H9 (cell line): ENCODE measurements around the gene CELF4. TPM values are rescaled to one million over a fixed set of nuclear protein-coding genes. Genes with fewer than 3 reads are reported as not detected.

Experiments used
- DNase-seq: peaks from one replicate; pipeline ENCODE4 v3.0.0-alpha.2; 2017
- H2AFZ ChIP-seq: one replicate; pipeline ENCODE4 v1.6.1; 2013; ENCODE audit warnings: mild to moderate bottlenecking, low read length, control low read depth, moderate library complexity
- H2AK5ac ChIP-seq: 2 replicates; pipeline ENCODE4 v1.6.1; 2013; ENCODE audit warnings: low read length, control low read depth, mixed read lengths; ENCODE audit not compliant: insufficient read length
- H2BK120ac ChIP-seq: one replicate; pipeline ENCODE4 v1.6.1; 2013; ENCODE audit warnings: low read depth, mild to moderate bottlenecking, low read length, control low read depth, inconsistent platforms; ENCODE audit not compliant: poor library complexity, severe bottlenecking
- H2BK12ac ChIP-seq: 2 replicates; pipeline ENCODE4 v1.6.1; 2013; ENCODE audit warnings: low read length, control low read depth, mixed read lengths, low read depth; ENCODE audit not compliant: insufficient read length
- H2BK15ac ChIP-seq: 2 replicates; pipeline ENCODE4 v1.6.1; 2013; ENCODE audit warnings: low read depth, low read length, control low read depth
- H2BK20ac ChIP-seq: one replicate; pipeline ENCODE4 v1.6.1; 2013; ENCODE audit warnings: low read depth, mild to moderate bottlenecking, low read length, control low read depth, inconsistent platforms; ENCODE audit not compliant: poor library complexity, severe bottlenecking
- H2BK5ac ChIP-seq: 2 replicates; pipeline ENCODE4 v1.6.1; 2013; ENCODE audit warnings: low read length, control low read depth, mixed read lengths; ENCODE audit not compliant: insufficient read length
- H3K14ac ChIP-seq: 2 replicates; pipeline ENCODE4 v1.6.1; 2013; ENCODE audit warnings: low read length, control low read depth; ENCODE audit not compliant: insufficient read depth
- H3K18ac ChIP-seq: 2 replicates; pipeline ENCODE4 v1.6.1; 2013; ENCODE audit warnings: low read depth, mild to moderate bottlenecking, mixed read lengths, low read length, control low read depth; ENCODE audit not compliant: insufficient read length
- H3K23ac ChIP-seq: 2 replicates; pipeline ENCODE4 v1.6.1; 2013; ENCODE audit warnings: low read length, control low read depth, mixed read lengths, low read depth; ENCODE audit not compliant: insufficient read length
- H3K23me2 ChIP-seq: 2 replicates; pipeline ENCODE4 v1.6.1; 2013; ENCODE audit warnings: low read depth, mild to moderate bottlenecking, mixed read lengths, low read length, control low read depth; ENCODE audit not compliant: insufficient read length, poor library complexity, severe bottlenecking
- H3K27ac ChIP-seq: 2 replicates; pipeline ENCODE4 v1.5.1; 2013; ENCODE audit warnings: low read length, control low read depth, mixed read lengths, low read depth; ENCODE audit not compliant: insufficient read length
- H3K27me3 ChIP-seq: 2 replicates; pipeline ENCODE4 v1.6.1; 2013; ENCODE audit warnings: low read length, control low read depth, inconsistent platforms; ENCODE audit not compliant: insufficient read depth
- H3K4ac ChIP-seq: 2 replicates; pipeline ENCODE4 v1.6.1; 2013; ENCODE audit warnings: low read depth, mild to moderate bottlenecking, control low read depth, inconsistent platforms, low read length, moderate library complexity
- H3K4me1 ChIP-seq: 2 replicates; pipeline ENCODE4 v1.6.1; 2013; ENCODE audit warnings: low read length, control low read depth, inconsistent platforms; ENCODE audit not compliant: insufficient read depth
- H3K4me2 ChIP-seq: 2 replicates; pipeline ENCODE4 v1.6.1; 2013; ENCODE audit warnings: low read length, control low read depth, mixed read lengths; ENCODE audit not compliant: insufficient read length, insufficient read depth
- H3K56ac ChIP-seq: 2 replicates; pipeline ENCODE4 v1.6.1; 2013; ENCODE audit warnings: low read depth, mild to moderate bottlenecking, mixed read lengths, low read length, control low read depth; ENCODE audit not compliant: insufficient read length
- H3K79me1 ChIP-seq: 2 replicates; pipeline ENCODE4 v1.6.1; 2013; ENCODE audit warnings: low read depth, mild to moderate bottlenecking, moderate library complexity, low read length, control low read depth, inconsistent platforms; ENCODE audit not compliant: insufficient read depth, poor library complexity, severe bottlenecking
- H3K79me2 ChIP-seq: 2 replicates; pipeline ENCODE4 v1.6.1; 2013; ENCODE audit warnings: low read length, control low read depth, inconsistent platforms; ENCODE audit not compliant: insufficient read depth
- H3K9ac ChIP-seq: 2 replicates; pipeline ENCODE4 v1.6.1; 2013; ENCODE audit warnings: low read length, control low read depth, mixed read lengths; ENCODE audit not compliant: insufficient read length; ENCODE audit errors: extremely low read depth
- H3K9me3 ChIP-seq: one replicate; pipeline ENCODE4 v1.6.1; 2013; ENCODE audit warnings: low read depth, low read length, inconsistent platforms; ENCODE audit not compliant: control insufficient read depth
- H3T11ph ChIP-seq: one replicate; pipeline ENCODE4 v1.6.1; 2013; ENCODE audit warnings: mild to moderate bottlenecking, low read length, control low read depth, inconsistent platforms
- H4K20me1 ChIP-seq: one replicate; pipeline ENCODE4 v1.6.1; 2013; ENCODE audit not compliant: control insufficient read depth, insufficient read length, insufficient read depth
- H4K5ac ChIP-seq: 2 replicates; pipeline ENCODE4 v1.6.1; 2013; ENCODE audit warnings: low read depth, mild to moderate bottlenecking, mixed read lengths, low read length, control low read depth; ENCODE audit not compliant: insufficient read length
- H4K8ac ChIP-seq: replicated peaks from 2 replicates; pipeline ENCODE4 v1.6.1; 2013; ENCODE audit warnings: low read length, control low read depth, mixed read lengths, low read depth; ENCODE audit not compliant: insufficient read length
- H4K91ac ChIP-seq: 2 replicates; pipeline ENCODE4 v1.6.1; 2013; ENCODE audit warnings: low read depth, mild to moderate bottlenecking, moderate library complexity, mixed read lengths, low read length, control low read depth; ENCODE audit not compliant: insufficient read length
- H3K27ac Mint-ChIP-seq, 3 experiments: 2 replicates in 2 of 3; 3 replicates in 1 of 3; pipeline ENCODE4 v1.8.0; 2020 to 2021; ENCODE audit warnings: mixed read lengths in 3 of 3, mild to moderate bottlenecking in 1 of 3, moderate library complexity in 1 of 3
- H3K27me3 Mint-ChIP-seq: 2 replicates; pipeline ENCODE4 v1.8.0; 2021; ENCODE audit warnings: low read depth, mild to moderate bottlenecking, moderate library complexity, mixed read lengths
- H3K36me3 Mint-ChIP-seq, 3 experiments: 2 replicates in 2 of 3; 3 replicates in 1 of 3; pipeline ENCODE4 v1.8.0; 2020 to 2021; ENCODE audit warnings: low read depth in 3 of 3, mixed read lengths in 3 of 3; ENCODE audit not compliant: insufficient read depth in 1 of 3
- H3K4me1 Mint-ChIP-seq, 2 experiments: 2 replicates each; pipeline ENCODE4 v1.8.0; 2020; ENCODE audit warnings: mixed read lengths in 2 of 2
- H3K4me3 Mint-ChIP-seq, 2 experiments: 2 replicates in 1 of 2; 3 replicates in 1 of 2; pipeline ENCODE4 v1.8.0; 2020 to 2021; ENCODE audit warnings: mild to moderate bottlenecking in 2 of 2, mixed read lengths in 2 of 2, moderate library complexity in 1 of 2
- H3K9me3 Mint-ChIP-seq, 2 experiments: 2 replicates in 1 of 2; 3 replicates in 1 of 2; pipeline ENCODE4 v1.8.0; 2020; ENCODE audit warnings: mild to moderate bottlenecking in 2 of 2, mixed read lengths in 2 of 2, moderate library complexity in 1 of 2
- WGBS: extraction: QIAGEN DNeasy Blood & Tissue Kit; methylation state at CpG from one replicate; pipeline ENCODE4 v1.1.7; 2013; ENCODE audit warnings: missing lambda C conversion rate, low lambda C conversion rate, mixed read lengths; ENCODE audit not compliant: insufficient read length; ENCODE audit errors: extremely low coverage; 5-methylcytosine and 5-hydroxymethylcytosine counted together
- total RNA-seq: library from RNA; stranded (reverse); gene quantifications from 2 replicates; pipeline ENCODE4 v1.2.1, GENCODE V29; 2021
- TF ChIP-seq, protein P1 (sequence below): fragments of 200-600 bp; sonication (generic); conservative IDR thresholded peaks from 3 replicates; pipeline ENCODE4 v1.8.0; 2021; ENCODE audit warnings: antibody characterized with exemption, mild to moderate bottlenecking

CELF4 gene
- total RNA-seq, 1 experiment from 2014 or later, result 1.1 TPM

- Histone ChIP-seq H3K4ac (no peak overlapping the region), H3T11ph (no peak overlapping the region), H4K8ac (no peak overlapping the region), H2AK5ac (no peak overlapping the region), H2BK15ac (no peak overlapping the region), H2BK120ac (no peak overlapping the region), H3K9me3 (no peaks in the 10 kb centered on the region), H2BK20ac (no peak overlapping the region), H3K4me2 (no peak overlapping the region), H2AFZ (no peak overlapping the region), H3K79me1 (no peaks in the 10 kb centered on the region), H4K91ac (no peak overlapping the region), H3K9ac (no peak overlapping the region), H3K79me2 (no peaks in the 10 kb centered on the region), H2BK12ac (no peak overlapping the region), H3K23ac (no peak overlapping the region), H3K18ac (no peak overlapping the region), H3K4me1 (no peaks in the 10 kb centered on the region), H3K27ac (no peak overlapping the region), H3K56ac (no peak overlapping the region), H3K14ac (no peak overlapping the region; the same call in 1 of the 2 replicates), H3K27me3 (no peaks in the 10 kb centered on the region), H3K23me2 (no peaks in the 10 kb centered on the region), H2BK5ac (no peak overlapping the region), H4K5ac (no peak overlapping the region), H4K20me1 (no peaks in the 10 kb centered on the region)
- H3K27me3 Mint-ChIP-seq, result peaks cover 9% of the 10 kb centered on the region
- H3K4me3 Mint-ChIP-seq, result peak overlapping the region in 1 of 2 experiments; percentile 50; a peak in 1 of 5 replicates
- no peak overlapping the region for H3K27ac Mint-ChIP-seq
- H3K9me3 Mint-ChIP-seq, result no peaks in the 10 kb centered on the region
- H3K4me1 Mint-ChIP-seq, result peaks cover 7 to 15% of the 10 kb centered on the region in 2 experiments
- WGBS, result no CpG with 5 or more reads among the region's 6 CpGs
- TF ChIP-seq, protein P1, sequence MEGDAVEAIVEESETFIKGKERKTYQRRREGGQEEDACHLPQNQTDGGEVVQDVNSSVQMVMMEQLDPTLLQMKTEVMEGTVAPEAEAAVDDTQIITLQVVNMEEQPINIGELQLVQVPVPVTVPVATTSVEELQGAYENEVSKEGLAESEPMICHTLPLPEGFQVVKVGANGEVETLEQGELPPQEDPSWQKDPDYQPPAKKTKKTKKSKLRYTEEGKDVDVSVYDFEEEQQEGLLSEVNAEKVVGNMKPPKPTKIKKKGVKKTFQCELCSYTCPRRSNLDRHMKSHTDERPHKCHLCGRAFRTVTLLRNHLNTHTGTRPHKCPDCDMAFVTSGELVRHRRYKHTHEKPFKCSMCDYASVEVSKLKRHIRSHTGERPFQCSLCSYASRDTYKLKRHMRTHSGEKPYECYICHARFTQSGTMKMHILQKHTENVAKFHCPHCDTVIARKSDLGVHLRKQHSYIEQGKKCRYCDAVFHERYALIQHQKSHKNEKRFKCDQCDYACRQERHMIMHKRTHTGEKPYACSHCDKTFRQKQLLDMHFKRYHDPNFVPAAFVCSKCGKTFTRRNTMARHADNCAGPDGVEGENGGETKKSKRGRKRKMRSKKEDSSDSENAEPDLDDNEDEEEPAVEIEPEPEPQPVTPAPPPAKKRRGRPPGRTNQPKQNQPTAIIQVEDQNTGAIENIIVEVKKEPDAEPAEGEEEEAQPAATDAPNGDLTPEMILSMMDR, result no peak
- DNase-seq, result no peak
- no peaks in the 10 kb centered on the region for H3K36me3 Mint-ChIP-seq
Observed at GRCh38 chr18:37297106-37297505, 268.5 kb downstream of the CELF4 start.
